GM11168 (cell line): Measurements from ENCODE around the gene OSCP1.
"Not testable (repeated sequence)": the region's sequence is repeated elsewhere in the genome, so short reads cannot be mapped to it uniquely, and the experiment has no call there.

Source experiments
- in situ Hi-C: fragments of 300-500 bp; cut with MboI; formaldehyde crosslinking; loops from one replicate; pipeline ENCODE4 v1.12.0; 2022; ENCODE audit warnings: low sequenced_read_pairs; ENCODE audit not compliant: unreplicated experiment

OSCP1 gene, protein sequence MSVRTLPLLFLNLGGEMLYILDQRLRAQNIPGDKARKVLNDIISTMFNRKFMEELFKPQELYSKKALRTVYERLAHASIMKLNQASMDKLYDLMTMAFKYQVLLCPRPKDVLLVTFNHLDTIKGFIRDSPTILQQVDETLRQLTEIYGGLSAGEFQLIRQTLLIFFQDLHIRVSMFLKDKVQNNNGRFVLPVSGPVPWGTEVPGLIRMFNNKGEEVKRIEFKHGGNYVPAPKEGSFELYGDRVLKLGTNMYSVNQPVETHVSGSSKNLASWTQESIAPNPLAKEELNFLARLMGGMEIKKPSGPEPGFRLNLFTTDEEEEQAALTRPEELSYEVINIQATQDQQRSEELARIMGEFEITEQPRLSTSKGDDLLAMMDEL

DNA sequence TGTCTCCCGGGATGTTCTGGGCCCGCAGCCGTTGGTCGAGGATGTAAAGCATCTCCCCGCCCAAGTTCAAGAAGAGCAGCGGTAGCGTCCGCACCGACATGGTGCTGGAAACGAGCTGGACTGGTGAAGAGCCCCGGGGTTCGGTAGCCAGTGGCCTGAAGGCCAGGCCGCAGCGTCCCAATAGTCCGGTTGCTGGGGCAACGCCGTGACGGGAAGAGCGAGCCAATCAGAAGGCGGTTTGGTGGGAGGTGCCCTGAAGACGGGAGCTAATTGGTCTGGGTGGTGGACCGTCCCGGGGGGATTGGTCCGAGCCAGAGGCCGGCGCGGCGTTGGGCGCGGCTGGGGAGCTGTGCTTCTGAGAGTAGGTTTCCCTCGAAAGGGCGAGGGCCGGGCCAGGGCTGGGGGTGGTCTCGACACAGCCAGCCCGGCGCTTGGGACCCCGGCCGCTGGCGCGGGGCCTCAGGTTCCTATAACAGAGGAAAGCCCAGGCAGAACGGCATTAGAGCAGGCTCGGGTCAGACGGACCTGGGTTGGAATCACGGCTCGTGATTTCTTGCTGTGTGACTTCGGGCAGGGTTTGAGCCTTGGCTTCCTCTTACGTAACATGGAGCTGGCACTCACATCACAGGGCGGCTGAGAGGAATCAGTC lies at the start of gene OSCP1:
Gene OSCP1 (minus strand): TSS at position 182 of the 649 bp plus-strand sequence. CDS start 82 bp downstream, at position 100.
- in situ Hi-C loops, result no loop called here

- in situ Hi-C loops, result no loop called here
These were observed 47.0 kb upstream of the OSCP1 start for GRCh38 chr1:36497207-36497606.

DNA sequence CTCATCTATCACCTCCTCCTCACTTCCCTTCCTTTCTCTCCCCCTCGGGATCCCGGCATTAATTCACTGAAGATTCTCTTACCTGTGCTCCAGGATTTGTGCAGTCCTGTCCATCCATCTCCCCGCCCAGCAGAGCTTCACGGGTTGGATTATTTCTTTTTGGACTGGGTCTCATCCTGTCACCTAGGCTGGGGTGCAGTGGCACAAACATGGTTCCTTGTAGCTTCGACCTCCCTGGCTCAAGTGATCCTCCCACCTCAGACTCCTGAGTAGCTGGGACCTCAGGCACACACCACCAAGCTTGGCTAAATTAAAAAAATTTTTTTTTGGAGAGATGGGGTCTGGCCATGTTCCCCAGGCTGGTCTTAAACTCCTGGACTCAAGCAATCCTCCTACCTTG lies 44.7 kb upstream of the OSCP1 start:
- in situ Hi-C loops, result no loop called here

DNA sequence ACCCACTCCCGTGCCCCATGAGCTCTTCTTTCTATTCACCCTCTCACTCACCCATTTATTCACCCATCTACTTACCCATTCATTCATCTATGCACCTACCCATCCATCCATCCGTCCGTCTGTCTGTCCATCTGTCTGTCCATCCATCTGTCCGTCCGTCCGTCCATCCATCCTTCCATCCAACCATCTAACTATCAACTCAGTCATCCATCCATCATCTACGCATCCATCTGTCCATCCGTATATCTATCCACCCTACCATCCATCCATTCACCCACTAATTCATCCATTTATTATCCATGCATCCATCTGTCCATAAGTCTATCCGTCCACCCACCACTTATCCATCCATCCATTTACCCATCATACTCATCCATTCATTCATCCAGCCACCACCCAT lies 43.3 kb upstream of the OSCP1 start:
- in situ Hi-C loops, result no loop called here

GRCh38 chr1:36492491-36492890 lies 42.2 kb upstream of the OSCP1 start:
- in situ Hi-C loops, result no loop called here

DNA sequence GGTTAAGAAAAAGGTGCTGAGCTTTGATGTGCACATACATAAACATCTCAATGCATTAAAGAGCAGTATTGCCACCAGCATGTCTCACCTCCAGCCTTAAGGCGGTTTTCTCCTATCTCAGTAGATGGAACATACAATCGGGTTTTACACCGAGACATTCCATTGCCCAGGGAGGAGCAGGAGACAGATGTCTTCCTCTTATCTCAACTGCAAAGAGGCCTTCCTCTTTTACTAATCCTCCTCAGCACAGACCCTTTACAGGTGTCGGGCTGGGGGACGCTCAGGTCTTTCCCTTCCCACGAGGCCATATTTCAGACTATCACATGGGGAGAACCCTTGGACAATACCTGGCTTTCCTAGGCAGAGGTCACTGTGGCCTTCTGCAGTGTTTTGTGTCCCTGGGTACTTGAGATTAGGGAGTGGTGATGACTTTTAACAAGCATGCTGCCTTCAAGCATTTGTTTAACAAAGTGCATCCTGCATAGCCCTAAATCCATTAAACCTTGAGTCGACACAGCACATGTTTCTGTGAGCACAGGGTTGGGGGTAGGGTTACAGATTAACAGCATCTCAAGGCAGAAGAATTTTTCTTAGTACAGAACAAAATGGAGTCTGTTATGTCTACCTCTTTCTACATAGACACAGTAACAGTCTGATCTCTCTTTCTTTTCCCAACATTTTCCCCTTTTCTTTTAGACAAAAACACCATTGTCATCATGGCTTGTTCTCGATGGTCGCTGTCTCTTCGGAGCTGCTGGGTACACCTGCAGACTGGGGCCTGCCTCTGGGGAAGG lies 39.2 kb upstream of the OSCP1 start:
- in situ Hi-C loops, result not testable (repeated sequence)

DNA sequence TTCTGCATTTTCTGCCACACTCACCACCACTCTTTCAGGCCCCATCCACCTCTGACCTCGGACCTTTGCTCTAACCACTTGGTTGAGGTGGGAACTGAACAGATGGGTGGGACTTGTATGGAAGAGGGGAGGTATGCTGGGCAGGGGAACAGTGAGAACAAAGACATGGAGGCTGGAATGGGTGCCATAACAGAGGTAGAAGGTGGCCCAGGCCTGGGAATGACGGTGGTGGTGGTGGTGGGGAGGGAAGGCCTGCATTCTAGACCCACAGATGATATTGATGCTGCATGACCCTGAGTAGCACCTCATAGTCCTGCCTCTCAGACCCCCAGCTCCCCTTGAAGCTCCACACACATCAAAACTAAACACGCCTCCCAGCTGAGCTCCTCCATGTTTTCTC lies 37.7 kb upstream of the OSCP1 start:
- in situ Hi-C loops, result no loop called here

DNA sequence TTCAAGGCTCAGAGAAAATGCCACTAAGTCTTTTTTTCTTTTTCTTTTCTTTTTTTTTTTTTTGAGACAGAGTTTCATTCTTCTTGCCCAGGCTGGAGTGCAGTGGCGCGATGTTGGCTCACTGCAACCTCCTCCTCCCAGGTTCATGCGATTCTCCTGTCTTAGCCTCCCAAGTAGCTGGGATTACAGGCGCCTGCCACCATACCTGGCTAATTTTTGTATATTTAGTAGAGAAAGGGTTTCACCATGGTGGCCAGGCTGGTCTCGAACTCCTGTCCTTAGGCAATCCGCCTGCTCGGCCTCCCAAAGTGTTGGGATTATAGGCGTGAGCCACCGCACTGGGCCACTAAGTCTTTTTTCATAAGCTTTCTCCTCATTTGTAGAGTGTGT lies 37.1 kb upstream of the OSCP1 start:
- in situ Hi-C loops, result not testable (repeated sequence)

GRCh38 chr1:36486439-36487335 lies 36.4 kb upstream of the OSCP1 start:
- in situ Hi-C loops, result no loop called here

DNA sequence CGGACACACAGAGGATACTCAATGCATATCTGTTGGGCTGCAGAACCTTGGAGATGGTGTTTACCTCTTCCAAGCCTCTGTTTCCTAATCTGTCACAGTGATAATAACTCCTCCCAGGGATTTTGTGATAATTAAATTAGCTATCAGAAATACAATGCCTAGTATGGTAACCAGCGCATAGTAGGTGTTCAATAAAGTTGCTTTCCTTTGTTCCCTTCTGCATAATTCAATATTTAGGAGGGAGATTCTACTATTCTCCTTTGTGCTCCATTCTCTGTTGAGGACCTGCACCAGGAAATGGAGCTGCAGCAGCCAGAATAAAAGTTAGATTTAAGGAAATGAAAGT lies 35.8 kb upstream of the OSCP1 start:
- in situ Hi-C loops, result no loop called here

DNA sequence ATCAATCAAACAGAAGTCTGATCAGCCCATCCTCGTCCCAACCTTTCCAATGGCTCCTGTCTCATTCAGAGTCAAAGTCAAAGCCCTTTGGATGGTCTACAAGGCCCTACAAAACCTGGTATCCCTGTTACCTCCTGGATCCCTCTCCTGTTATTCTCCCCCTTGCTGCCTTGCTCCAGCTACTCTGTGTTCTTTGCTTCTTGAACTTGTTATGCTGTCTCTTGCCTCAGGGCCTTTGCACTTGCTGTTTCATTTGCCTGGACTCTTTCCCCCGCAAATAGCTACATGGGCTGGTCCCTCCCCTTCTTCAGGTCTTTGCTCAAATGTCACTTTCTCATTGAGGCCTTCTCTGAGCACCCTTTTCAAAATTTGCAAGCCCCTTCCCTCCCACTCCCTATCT lies 33.8 kb upstream of the OSCP1 start:
- in situ Hi-C loops, result no loop called here

DNA sequence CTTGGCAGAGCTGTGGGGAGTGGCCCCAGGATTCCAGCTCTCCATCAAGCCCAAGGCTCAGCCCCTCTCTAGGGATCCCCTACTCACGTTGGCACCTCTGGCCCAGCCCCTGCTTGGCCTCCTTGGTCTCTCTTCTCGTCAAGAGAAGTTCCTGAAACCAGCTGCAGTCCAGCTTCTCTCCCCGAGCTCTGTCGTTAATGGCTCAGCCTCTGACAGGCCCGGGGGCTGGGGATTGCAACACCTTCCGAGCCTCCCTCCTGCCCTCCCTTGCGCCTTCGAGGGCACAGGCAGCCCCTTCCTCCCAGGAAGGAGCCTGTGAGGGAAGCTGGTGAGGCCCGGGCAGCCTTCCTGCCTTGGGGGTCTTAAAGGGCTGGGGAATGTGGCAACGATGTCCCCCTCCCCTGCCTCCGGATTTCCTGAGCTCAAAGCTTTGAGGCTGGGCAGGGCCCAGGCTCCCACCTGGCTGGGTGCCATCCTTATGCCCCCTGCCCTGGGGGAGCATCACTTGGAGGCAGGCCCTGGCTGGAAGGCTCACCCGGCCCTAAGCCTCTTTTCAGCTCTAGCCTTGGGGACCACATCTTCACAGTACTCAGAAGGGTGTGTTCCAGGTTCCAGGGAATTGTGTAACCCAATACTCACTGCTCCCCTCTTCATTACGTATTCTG lies 32.6 kb upstream of the OSCP1 start, which contains the start of gene CSF3R:
Gene CSF3R (minus strand): TSS at position 190 of the 665 bp plus-strand sequence. CDS start 3,417 bp downstream, outside the sequence.
- in situ Hi-C loops, result no loop called here

GRCh38 chr1:36481771-36482723 lies 31.8 kb upstream of the OSCP1 start:
- in situ Hi-C loops, result no loop called here

- in situ Hi-C loops, result no loop called here
These were observed 30.8 kb upstream of the OSCP1 start for GRCh38 chr1:36481091-36481490.

DNA sequence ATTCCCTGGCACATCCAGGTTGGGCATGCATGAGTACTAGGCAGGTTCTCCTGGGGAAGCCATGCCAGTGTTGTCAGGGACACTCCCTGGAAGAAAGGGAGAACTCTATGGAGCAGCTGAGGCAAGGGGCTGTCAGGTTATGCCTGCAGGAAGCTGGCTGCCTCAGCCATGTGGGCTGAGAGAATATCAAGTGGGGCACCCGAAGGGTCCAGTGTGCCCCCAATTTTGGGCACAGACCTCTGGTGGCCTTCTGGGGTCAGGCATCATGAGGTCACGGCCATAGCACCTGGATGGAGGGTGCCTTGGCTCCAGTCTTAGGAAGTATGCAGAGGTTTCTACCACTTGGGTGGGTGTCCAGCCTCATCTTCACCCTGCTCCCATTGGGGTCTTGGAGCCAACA lies 29.9 kb upstream of the OSCP1 start:
- in situ Hi-C loops, result no loop called here

DNA sequence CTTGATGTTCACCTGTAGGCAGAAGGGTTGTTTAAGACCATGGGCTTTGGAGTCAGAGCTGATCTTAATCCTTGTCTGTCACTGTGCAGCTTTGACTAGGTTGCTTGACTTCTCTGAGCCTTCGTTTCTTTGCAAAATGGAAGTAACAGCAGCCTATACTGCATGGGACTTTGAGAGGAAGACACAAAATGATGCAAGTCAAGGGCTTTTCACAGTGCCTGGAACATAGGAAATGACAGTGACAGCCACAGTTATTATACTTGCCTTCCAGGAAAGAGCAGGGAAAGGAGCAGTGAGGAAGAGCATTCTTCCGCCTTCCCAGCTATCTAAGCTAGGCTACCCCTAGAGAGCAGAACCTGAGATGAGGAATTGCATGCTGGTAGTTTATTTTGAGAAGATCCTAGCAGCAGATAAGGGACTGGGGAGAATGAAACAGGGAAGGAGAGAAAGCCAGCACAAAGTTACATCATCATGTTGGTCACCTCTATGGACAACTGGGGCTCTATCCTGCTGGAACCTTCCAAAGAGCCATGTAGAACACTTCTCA lies 29.3 kb upstream of the OSCP1 start:
- in situ Hi-C loops, result no loop called here

- in situ Hi-C loops, result not testable (repeated sequence)
These were observed 27.4 kb upstream of the OSCP1 start for GRCh38 chr1:36477615-36478014.

DNA sequence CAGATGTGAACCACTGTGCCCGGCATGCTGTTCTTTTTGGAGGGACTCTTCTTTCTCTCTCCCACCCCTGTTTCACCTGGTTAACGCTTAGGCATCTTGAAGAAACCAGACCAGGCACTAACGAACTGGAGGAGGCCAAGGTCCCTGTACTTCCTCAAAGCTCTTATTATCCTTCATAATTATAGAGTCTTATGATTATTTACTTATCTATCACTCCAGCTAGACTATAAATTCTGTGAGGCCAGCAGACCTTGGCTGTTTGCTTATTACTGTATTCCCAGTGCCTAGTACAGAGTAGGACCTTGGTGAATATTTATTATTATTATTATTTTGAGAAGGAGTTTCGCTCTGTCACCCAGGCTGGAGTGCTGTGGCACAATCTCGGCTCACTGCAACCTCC lies 26.7 kb upstream of the OSCP1 start:
- in situ Hi-C loops, result no loop called here
